AG09309 (cell line): Measurements from ENCODE around the gene FCN1.

Experiments used
- DNase-seq: peaks from one replicate; pipeline ENCODE4 v3.0.0-alpha.2; 2010; ENCODE audit warnings: low read depth
- H3K4me3 ChIP-seq: 2 replicates; pipeline ENCODE4 v1.5.1; 2011; ENCODE audit warnings: mild to moderate bottlenecking, low read depth, low read length, moderate library complexity; ENCODE audit not compliant: control insufficient read depth
- CTCF ChIP-seq: IDR thresholded peaks from 2 replicates; pipeline ENCODE4 v1.5.1; 2011; ENCODE audit warnings: mild to moderate bottlenecking, low read depth, low read length, inconsistent platforms; ENCODE audit not compliant: insufficient read depth, control insufficient read depth; ENCODE audit errors: missing control alignments

FCN1 gene

GRCh38 chr9:134883040-134883782 lies 34.5 kb downstream of the FCN1 start:
- H3K4me3 ChIP-seq: no peak overlapping the region
- DNase-seq: no peak
- no peak for TF ChIP-seq CTCF

- H3K4me3 ChIP-seq: no peak overlapping the region
- no peak for TF ChIP-seq CTCF
Observed at GRCh38 chr9:134882204-134882785, 35.4 kb downstream of the FCN1 start.

GRCh38 chr9:134881313-134881670 lies 36.4 kb downstream of the FCN1 start:
- no peak for TF ChIP-seq CTCF
- no peak for DNase-seq
- no peak overlapping the region for H3K4me3 ChIP-seq

More at GRCh38 chr9:134882204-134882785, 35.4 kb downstream of the FCN1 start:
- DNase-seq: no peak

- DNase-seq: no peak
- no peak within 1 kb of the TSS for H3K4me3 ChIP-seq
- TF ChIP-seq CTCF: no peak
Observed at GRCh38 chr9:134880484-134881312, 37.0 kb downstream of the FCN1 start, which contains the start of gene FCN2. Gene FCN2 (plus strand): TSS chr9:134880810. CDS start chr9:134880822, 12 bp downstream.

- DNase-seq: no peak
- H3K4me3 ChIP-seq: no peak overlapping the region
- TF ChIP-seq CTCF: no peak
Observed at GRCh38 chr9:134879664-134880483, 37.8 kb downstream of the FCN1 start.

- no peak for TF ChIP-seq CTCF
- no peak for DNase-seq
Observed at GRCh38 chr9:134877541-134877940, 40.2 kb downstream of the FCN1 start.

More at GRCh38 chr9:134877541-134877940, 40.2 kb downstream of the FCN1 start:
- H3K4me3 ChIP-seq: no peak overlapping the region
